ENCODE data around the gene FAM168A.

GRCh38 chr11:73413256-73413655 lies 184.7 kb downstream of the FAM168A start:
- TF ChIP-seq CTCF (IDR thresholded peaks at IDR 0.05) (no peak), POLR2AphosphoS5 (IDR thresholded peaks at IDR 0.05; ENCODE audit: low read depth, low read length) (no peak), REST (IDR thresholded peaks at IDR 0.05; ENCODE audit: insufficient read depth in 1 of 2, low read depth in 2 of 2, low read length in 1 of 2) (no peak)
